Upper lobe of left lung (tissue), 4 donors: ENCODE measurements around the gene ARL4A.
"Not testable (repeated sequence)": the region's sequence is repeated elsewhere in the genome, so short reads cannot be mapped to it uniquely, and the experiment has no call there.

Source experiments
- EP300 ChIP-seq, 4 donors: sonication (generic); formaldehyde crosslinking; IDR thresholded peaks; one replicate each; pipeline ENCODE4 v1.5.1; 2017; ENCODE audit warnings: antibody characterized with exemption in 4 of 4, control low read depth in 2 of 4
- TF ChIP-seq, protein P1 (sequence below), 6 experiments: fragments of 450-650 bp in 4 of 6; fragments of 200-600 bp in 2 of 6; sonication (generic) in 2 of 6; IDR thresholded peaks; one replicate each; pipeline ENCODE4 v1.5.1; 2016 to 2019; ENCODE audit warnings: antibody characterized with exemption in 6 of 6

DNA sequence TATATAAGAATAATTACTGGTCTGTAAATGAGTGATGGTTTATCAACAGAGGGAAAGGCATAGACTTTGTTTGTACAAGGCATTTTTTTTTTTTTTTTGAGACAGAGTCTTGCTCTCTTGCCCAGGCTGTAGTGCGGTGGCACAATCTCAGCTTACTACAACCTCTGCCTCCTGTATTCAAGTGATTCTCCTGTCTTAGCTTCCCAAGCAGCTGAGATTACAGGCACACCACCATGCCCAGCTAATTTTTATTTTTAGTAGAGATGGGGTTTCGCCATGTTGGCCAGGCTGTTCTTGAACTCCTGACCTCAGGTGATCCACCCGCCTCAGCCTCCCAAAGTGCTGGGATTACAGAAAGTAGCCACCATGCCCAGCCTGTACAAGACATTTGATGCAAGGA lies 4.0 kb downstream of the ARL4A start:
- TF ChIP-seq, protein P1, sequence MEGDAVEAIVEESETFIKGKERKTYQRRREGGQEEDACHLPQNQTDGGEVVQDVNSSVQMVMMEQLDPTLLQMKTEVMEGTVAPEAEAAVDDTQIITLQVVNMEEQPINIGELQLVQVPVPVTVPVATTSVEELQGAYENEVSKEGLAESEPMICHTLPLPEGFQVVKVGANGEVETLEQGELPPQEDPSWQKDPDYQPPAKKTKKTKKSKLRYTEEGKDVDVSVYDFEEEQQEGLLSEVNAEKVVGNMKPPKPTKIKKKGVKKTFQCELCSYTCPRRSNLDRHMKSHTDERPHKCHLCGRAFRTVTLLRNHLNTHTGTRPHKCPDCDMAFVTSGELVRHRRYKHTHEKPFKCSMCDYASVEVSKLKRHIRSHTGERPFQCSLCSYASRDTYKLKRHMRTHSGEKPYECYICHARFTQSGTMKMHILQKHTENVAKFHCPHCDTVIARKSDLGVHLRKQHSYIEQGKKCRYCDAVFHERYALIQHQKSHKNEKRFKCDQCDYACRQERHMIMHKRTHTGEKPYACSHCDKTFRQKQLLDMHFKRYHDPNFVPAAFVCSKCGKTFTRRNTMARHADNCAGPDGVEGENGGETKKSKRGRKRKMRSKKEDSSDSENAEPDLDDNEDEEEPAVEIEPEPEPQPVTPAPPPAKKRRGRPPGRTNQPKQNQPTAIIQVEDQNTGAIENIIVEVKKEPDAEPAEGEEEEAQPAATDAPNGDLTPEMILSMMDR (IDR thresholded peaks at IDR 0.05), result not testable (repeated sequence)
- TF ChIP-seq EP300 (IDR thresholded peaks at IDR 0.05), result not testable (repeated sequence)
